T-cell (primary cell): ENCODE measurements around the gene SUMO2. TPM values are rescaled to one million over a fixed set of nuclear protein-coding genes. Genes with fewer than 3 reads are reported as not detected.
A peak's percentile ranks its signal among the peaks of the same experiment; 100 is the strongest.
"Not testable (repeated sequence)": the region's sequence is repeated elsewhere in the genome, so short reads cannot be mapped to it uniquely, and the experiment has no call there.

Source experiments
- ATAC-seq, 4 experiments: fragments of 200-7000 bp in 3 of 4; fragments of 150-1000 bp in 1 of 4; cut with Tn5 transposase; replicated peaks in 1 of 4; 1 replicate in 3 of 4; 2 replicates in 1 of 4; pipeline ENCODE4 v1.10.0; 2021; ENCODE audit warnings: moderate library complexity in 3 of 4, mild to moderate bottlenecking in 2 of 4, moderate number of reproducible peaks in 1 of 4
- CTCF ChIA-PET, 2 donors: fragments of 300-600 bp; sonication (Branson Sonifier 250); formaldehyde crosslinking; loops; one replicate each; lab custom pipeline; 2022; ENCODE audit warnings: antibody characterized with exemption in 2 of 2; lab: Charles Lee
- POLR2A ChIA-PET, 2 donors: fragments of 300-600 bp; sonication (Branson Sonifier 250); formaldehyde crosslinking; loops; one replicate each; lab custom pipeline; 2022; ENCODE audit warnings: antibody characterized with exemption in 2 of 2; lab: Charles Lee
- DNase-seq, 35 experiments: peaks; one replicate each; pipeline versions ENCODE4 v3.0.0 to v3.0.0-alpha.2; 2013 to 2023
- H3K27ac ChIP-seq: one replicate; pipeline ENCODE4 v1.5.1; 2013; ENCODE audit warnings: low read length
- H3K27me3 ChIP-seq, 2 experiments: replicated peaks in 1 of 2; 1 replicate in 1 of 2; 2 replicates in 1 of 2; pipeline versions ENCODE4 v1.6.1 to v1.7.0; 2013; ENCODE audit warnings: low read length in 1 of 2, mixed read lengths in 1 of 2; ENCODE audit not compliant: control insufficient read depth in 2 of 2, insufficient read depth in 2 of 2; ENCODE audit errors: extremely low read depth in 1 of 2
- H3K36me3 ChIP-seq, 2 donors: 1 replicate in 1 of 2; 2 replicates in 1 of 2; pipeline versions ENCODE4 v1.6.1 to v1.7.0; 2013; ENCODE audit warnings: low read length in 1 of 2; ENCODE audit not compliant: control insufficient read depth in 2 of 2, insufficient read depth in 1 of 2; ENCODE audit errors: extremely low read depth in 1 of 2
- H3K4me1 ChIP-seq, 2 experiments: 1 replicate in 1 of 2; 2 replicates in 1 of 2; pipeline versions ENCODE4 v1.6.1 to v1.7.0; 2013; ENCODE audit warnings: low read length in 2 of 2, mixed read lengths in 1 of 2; ENCODE audit not compliant: insufficient read depth in 2 of 2, control insufficient read depth in 1 of 2; ENCODE audit errors: extremely low read depth in 1 of 2
- H3K4me3 ChIP-seq, 2 donors: 1 replicate in 1 of 2; 2 replicates in 1 of 2; pipeline versions ENCODE4 v1.5.1 to v1.7.0; 2013; ENCODE audit warnings: mild to moderate bottlenecking in 2 of 2, low read length in 1 of 2, moderate library complexity in 1 of 2; ENCODE audit not compliant: control insufficient read depth in 1 of 2; ENCODE audit errors: extremely low read depth in 1 of 2
- H3K9me3 ChIP-seq: 2 replicates; pipeline ENCODE4 v1.7.0; 2013
- H3K27ac Mint-ChIP-seq, 2 donors: one replicate each; pipeline ENCODE4 v1.8.0; 2020 to 2021; ENCODE audit warnings: mild to moderate bottlenecking in 2 of 2, mixed read lengths in 2 of 2
- H3K27me3 Mint-ChIP-seq, 2 donors: one replicate each; pipeline ENCODE4 v1.8.0; 2021 to 2022; ENCODE audit warnings: mixed read lengths in 2 of 2
- H3K36me3 Mint-ChIP-seq: one replicate; pipeline ENCODE4 v1.8.0; 2021; ENCODE audit warnings: mixed read lengths
- H3K4me1 Mint-ChIP-seq, 3 donors: one replicate each; pipeline ENCODE4 v1.8.0; 2020 to 2022; ENCODE audit warnings: mixed read lengths in 3 of 3, mild to moderate bottlenecking in 1 of 3
- H3K4me3 Mint-ChIP-seq, 3 donors: one replicate each; pipeline ENCODE4 v1.8.0; 2020 to 2022; ENCODE audit warnings: mild to moderate bottlenecking in 3 of 3, mixed read lengths in 3 of 3, moderate library complexity in 3 of 3
- H3K9me3 Mint-ChIP-seq, 3 donors: one replicate each; pipeline ENCODE4 v1.8.0; 2020 to 2022; ENCODE audit warnings: mixed read lengths in 3 of 3
- WGBS: methylation state at CpG from one replicate; pipeline ENCODE4 v1.1.5; 2013; ENCODE audit warnings: missing lambda C conversion rate; ENCODE audit not compliant: insufficient coverage; 5-methylcytosine and 5-hydroxymethylcytosine counted together
- total RNA-seq, 35 experiments: library from RNA in 6 of 35; stranded (reverse) in 6 of 35; fragments of 120-200 nt in 1 of 35; gene quantifications; one replicate each; pipeline versions ENCODE4 v1.2.1 to v1.2.4 and lab custom pipeline; 2013 to 2026

Gene SUMO2
- total RNA-seq, 5 donors from 2014 or later (not counting 1 experiment from before 2014, with no cell fraction given) = 239 to 284 (median 269) TPM

DNA sequence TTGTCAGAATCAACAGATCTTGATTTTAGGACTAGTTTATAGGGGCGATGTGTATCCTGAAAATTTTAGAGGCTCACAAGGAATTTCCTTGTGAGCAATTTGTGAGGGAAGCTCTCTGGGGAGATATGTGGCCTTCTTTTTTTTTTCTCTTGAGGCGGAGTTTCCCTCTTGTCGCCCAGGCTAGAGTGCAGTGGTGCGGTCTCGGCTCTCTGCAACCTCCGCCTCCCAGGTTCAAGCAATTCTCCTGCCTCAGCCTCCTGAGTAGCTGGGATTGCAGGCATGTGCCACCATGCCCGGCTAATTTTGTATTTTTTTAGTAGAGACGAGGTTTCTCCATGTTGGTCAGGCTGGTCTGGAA is 24.3 kb upstream of the SUMO2 start:
- H3K4me1 Mint-ChIP-seq = peaks cover 19 to 33% (median 26%) of the 10 kb centered on the region in 3 donors
- Histone ChIP-seq H3K36me3 (peaks cover 0 to 24% of the 10 kb centered on the region in 2 donors), H3K4me1 (peaks cover 8 to 25% of the 10 kb centered on the region in 2 experiments)
- H3K27ac ChIP-seq, H3K4me3 ChIP-seq, H3K27me3 ChIP-seq, H3K9me3 Mint-ChIP-seq, H3K27me3 Mint-ChIP-seq, DNase-seq, H3K9me3 ChIP-seq, ATAC-seq, POLR2A ChIA-PET: not testable (repeated sequence)
- H3K27ac Mint-ChIP-seq = peak overlapping the region in 1 of 2 donors; percentile 44
- WGBS = 74% methylated on average over 3 of the region's 8 CpGs
- H3K36me3 Mint-ChIP-seq = peaks cover 14% of the 10 kb centered on the region
- CTCF ChIA-PET = interaction anchor here in 1 of 2 donors (1.1 kb wide), 1 partner anchor 20 kb away, joined by 4 read pairs; no protein-coding TSS in a partner anchor
- H3K4me3 Mint-ChIP-seq = peak overlapping the region; percentile 93 to 95 (median 94)

DNA sequence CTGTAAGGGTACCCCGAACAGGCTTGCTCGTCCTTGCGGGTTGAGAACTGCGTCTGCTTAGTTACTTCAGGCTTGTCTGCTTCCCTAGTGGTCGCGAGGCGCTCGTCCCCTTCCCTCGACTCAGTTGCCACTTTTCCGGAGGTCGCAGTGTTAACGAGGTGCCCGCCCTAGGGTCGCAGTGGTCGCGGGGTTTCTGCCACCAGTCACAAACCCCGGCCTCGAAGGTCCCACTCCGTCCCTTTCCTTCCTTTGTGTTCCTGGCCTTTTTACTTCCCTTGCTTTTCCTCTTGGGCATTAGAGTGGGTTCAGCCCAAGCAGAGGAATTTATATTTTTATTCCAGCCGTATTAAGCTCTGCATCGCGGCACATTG is 23.0 kb upstream of the SUMO2 start:
- H3K4me3 ChIP-seq = peak overlapping the region; percentile 95 to 99

DNA sequence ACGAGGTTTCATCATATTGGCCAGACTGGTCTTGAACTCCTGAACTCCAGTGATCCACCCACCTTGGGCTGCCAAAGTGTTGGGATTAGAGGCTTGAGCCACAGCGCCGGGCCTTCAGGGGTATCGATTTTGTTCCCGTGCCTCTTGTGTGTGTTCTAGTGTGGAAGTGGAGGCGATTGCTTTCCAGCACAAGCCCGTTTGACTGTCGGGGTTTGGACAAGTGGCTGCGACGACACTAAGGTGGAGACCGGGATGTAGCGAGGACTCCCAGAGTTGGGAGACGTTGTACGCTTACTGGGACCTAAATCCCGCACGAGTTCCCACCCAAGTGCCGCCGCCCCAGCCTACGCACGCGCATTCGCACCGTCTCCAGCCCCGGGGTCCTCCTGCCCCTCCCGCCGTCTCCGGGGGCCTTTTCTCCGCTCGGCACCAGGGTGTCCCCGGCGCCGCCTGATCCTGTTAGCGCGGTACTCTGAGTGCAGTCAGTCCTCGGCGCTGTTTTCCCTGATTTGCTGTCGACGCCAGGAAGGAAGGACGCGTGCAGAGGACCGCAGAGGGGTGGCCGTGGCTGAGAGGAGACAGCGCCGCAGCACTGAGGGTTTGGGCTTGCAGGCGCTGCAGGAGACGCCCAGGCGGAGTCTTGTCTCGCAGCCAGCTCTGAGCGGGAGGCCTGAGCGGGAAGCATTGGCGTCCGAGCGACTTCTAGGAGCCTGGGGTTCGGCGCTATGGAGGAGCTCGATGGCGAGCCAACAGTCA is 22.5 kb upstream of the SUMO2 start, which contains the start of gene NUP85:
Gene NUP85, plus strand, starts transcription at position 643 of the 756 bp plus-strand sequence. Its CDS starts 83 bp downstream, at position 726.
- Mint-ChIP-seq H3K27me3 (no peaks in the 10 kb centered on the region), H3K27ac (peak within 1 kb of the TSS; percentile 99 to 100), H3K36me3 (peaks cover 5% of the 10 kb centered on the region), H3K4me1 (peaks cover 23 to 37% (median 32%) of the 10 kb centered on the region in 3 donors), H3K9me3 (no peaks in the 10 kb centered on the region), H3K4me3 (peak within 1 kb of the TSS; percentile 93 to 95 (median 94))
- ATAC-seq = peak; percentile 85 to 95 (median 92)
- H3K4me1 ChIP-seq = peaks cover 8 to 25% of the 10 kb centered on the region in 2 experiments
- WGBS = under 1% methylated on average over 53 of the region's 57 CpGs
- POLR2A ChIA-PET = no interaction called here
- DNase-seq = peak; percentile 78 to 95 (median 89)
- H3K9me3 ChIP-seq = no peaks in the 10 kb centered on the region
- H3K4me3 ChIP-seq = peak within 1 kb of the TSS; percentile 95 to 99
- no peaks in the 10 kb centered on the region for H3K27me3 ChIP-seq
- peak within 1 kb of the TSS; percentile 91 for H3K27ac ChIP-seq
- H3K36me3 ChIP-seq = peaks cover 0 to 11% of the 10 kb centered on the region in 2 donors
- CTCF ChIA-PET = interaction anchor here in 1 of 2 donors (0.6 to 2.2 kb wide), 6 partner anchors 34 to 243 kb away, joined by 3 to 10 read pairs (median 4); partner anchors contain the start of gene GRB2

More for the DNA sequence above, 23.0 kb upstream of the SUMO2 start:
- POLR2A ChIA-PET = no interaction called here
- H3K4me1 ChIP-seq = peaks cover 8 to 25% of the 10 kb centered on the region in 2 experiments
- ATAC-seq (peak in 1 of 4 experiments; percentile 8), DNase-seq (no peak)
- WGBS = under 1% methylated on average over 22 of the region's 22 CpGs
- Mint-ChIP-seq H3K4me3 (peak overlapping the region; percentile 93 to 95 (median 94)), H3K27me3 (no peaks in the 10 kb centered on the region), H3K27ac (peak overlapping the region; percentile 99 to 100), H3K36me3 (peaks cover 9% of the 10 kb centered on the region), H3K4me1 (peaks cover 23 to 37% (median 32%) of the 10 kb centered on the region in 3 donors), H3K9me3 (no peaks in the 10 kb centered on the region)
- H3K27me3 ChIP-seq = no peaks in the 10 kb centered on the region
- H3K9me3 ChIP-seq = no peaks in the 10 kb centered on the region
- CTCF ChIA-PET = interaction anchor here in 1 of 2 donors (0.6 to 2.2 kb wide), 3 partner anchors 34 to 200 kb away, joined by 4 to 10 read pairs (median 5); partner anchors contain the start of gene GRB2
- peaks cover 0 to 15% of the 10 kb centered on the region in 2 donors for H3K36me3 ChIP-seq
- peak overlapping the region; percentile 91 for H3K27ac ChIP-seq

DNA sequence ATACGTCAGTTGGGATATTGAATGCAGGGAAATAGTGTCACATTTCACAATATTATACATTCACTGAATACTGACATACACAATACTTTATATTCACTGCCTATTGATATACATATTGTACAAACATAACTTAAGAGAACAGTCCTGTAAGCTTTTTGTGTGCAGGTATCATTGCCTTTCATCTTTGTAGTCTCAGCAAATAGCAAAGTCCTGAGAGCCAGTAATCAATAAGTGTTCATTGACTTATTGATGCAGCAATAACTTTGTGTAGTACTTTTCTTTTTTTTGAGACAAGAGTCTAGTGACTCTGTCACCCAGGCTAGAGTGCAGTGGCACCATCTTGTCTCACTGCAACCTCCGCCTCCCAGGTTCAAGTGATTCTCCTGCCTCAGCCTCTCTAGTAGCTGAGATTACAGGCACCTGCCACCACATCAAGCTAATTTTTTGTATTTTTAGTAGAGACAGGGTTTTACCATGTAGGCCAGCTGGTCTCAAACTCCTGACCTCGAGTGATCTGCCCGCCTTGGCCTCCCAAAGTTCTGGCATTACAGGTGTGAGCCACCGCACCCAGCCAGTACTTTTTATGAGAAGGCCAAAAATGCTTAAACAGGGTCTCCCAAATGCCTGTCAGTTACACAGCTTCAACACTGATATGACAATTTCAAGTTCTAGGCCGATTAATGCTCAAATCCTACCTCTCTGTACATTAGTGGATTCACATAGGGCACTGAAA is 17.3 kb upstream of the SUMO2 start:
- Mint-ChIP-seq H3K27me3 (no peaks in the 10 kb centered on the region), H3K4me3 (no peak overlapping the region), H3K4me1 (peaks cover 8 to 15% (median 9%) of the 10 kb centered on the region in 3 donors), H3K27ac (peak overlapping the region in 1 of 2 donors; percentile 39), H3K9me3 (no peaks in the 10 kb centered on the region), H3K36me3 (no peaks in the 10 kb centered on the region)
- Histone ChIP-seq H3K4me1 (peaks cover 0 to 7% of the 10 kb centered on the region in 2 experiments), H3K27ac (no peak overlapping the region), H3K9me3 (no peaks in the 10 kb centered on the region), H3K27me3 (no peaks in the 10 kb centered on the region), H3K4me3 (no peak overlapping the region), H3K36me3 (no peaks in the 10 kb centered on the region)
- ChIA-PET POLR2A (interaction anchor here in 1 of 2 donors (1.0 to 1.1 kb wide), 2 partner anchors 28 to 60 kb away, joined by 3 to 4 read pairs; no protein-coding TSS in a partner anchor), CTCF (interaction anchor here (0.6 to 4.0 kb wide), 8 partner anchors 25 to 311 kb away, joined by 3 to 73 read pairs (median 4); partner anchors contain the start of gene ARMC7 (in 1 of the 2))
- WGBS = 95% methylated on average over 3 of the region's 6 CpGs
- no peak for DNase-seq
- no peak for ATAC-seq

DNA sequence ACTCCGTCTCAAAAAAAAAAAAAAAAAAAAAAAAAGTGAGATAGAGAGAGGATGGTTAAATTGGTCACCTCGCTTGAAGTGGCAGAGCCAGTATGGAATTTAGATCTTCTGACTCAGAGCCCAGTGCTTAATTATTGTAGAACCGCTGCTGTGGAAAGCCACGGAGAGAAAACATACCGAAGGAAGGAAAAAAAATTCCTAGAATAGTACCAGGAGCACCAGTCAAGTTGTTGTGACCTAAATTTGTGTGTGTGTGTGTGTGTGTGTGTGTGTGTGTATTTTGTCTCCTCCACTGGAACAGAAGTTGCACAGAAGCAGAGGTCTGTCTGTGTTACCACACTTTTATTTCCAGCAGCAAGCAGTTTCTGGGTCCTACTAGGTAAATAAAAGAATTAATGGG is 12.1 kb upstream of the SUMO2 start:
- POLR2A ChIA-PET = no interaction called here

DNA sequence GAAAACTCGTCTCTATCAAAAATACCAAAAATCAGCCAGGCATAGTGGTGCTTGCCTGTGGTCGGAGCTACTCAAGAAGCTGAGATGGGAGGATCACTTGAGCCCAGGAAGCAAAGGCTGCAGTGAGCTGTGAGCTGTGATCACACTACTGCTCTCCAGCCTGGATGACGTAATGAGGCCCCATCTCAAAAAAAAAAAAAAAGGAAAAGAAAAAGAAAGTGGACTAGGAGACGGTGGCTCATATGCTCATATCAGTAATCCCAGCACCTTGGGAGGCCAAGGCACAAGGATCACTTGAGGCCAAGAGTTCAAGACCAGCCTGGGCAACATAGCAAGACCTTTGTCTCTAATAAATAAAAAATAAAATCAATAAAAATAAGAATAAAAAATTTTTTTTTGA is 8.8 kb upstream of the SUMO2 start:
- no peak overlapping the region for H3K4me3 ChIP-seq
- POLR2A ChIA-PET = no interaction called here
- Mint-ChIP-seq H3K27me3 (no peaks in the 10 kb centered on the region), H3K36me3 (no peaks in the 10 kb centered on the region), H3K4me3 (no peak overlapping the region), H3K9me3 (no peaks in the 10 kb centered on the region), H3K4me1 (peaks cover 0 to 5% (median 4%) of the 10 kb centered on the region in 3 donors), H3K27ac (no peak overlapping the region)
- ATAC-seq (no peak), DNase-seq (no peak)
- H3K36me3 ChIP-seq = no peaks in the 10 kb centered on the region
- CTCF ChIA-PET = no interaction called here
- WGBS = no CpG with 5 or more reads among the region's 4 CpGs
- H3K4me1 ChIP-seq = peaks cover 0 to 3% of the 10 kb centered on the region in 2 experiments
- H3K27me3 ChIP-seq = no peaks in the 10 kb centered on the region
- no peak overlapping the region for H3K27ac ChIP-seq
- no peaks in the 10 kb centered on the region for H3K9me3 ChIP-seq

More for the DNA sequence above, 12.1 kb upstream of the SUMO2 start:
- no peak overlapping the region for H3K4me3 Mint-ChIP-seq
- 100% methylated on average over 1 of the region's 5 CpGs for WGBS
- Histone ChIP-seq H3K4me3 (no peak overlapping the region), H3K9me3 (no peaks in the 10 kb centered on the region), H3K36me3 (no peaks in the 10 kb centered on the region), H3K27ac (no peak overlapping the region), H3K27me3 (no peaks in the 10 kb centered on the region), H3K4me1 (no peaks in the 10 kb centered on the region)
- H3K27me3 Mint-ChIP-seq = no peaks in the 10 kb centered on the region
- no peak for DNase-seq
- H3K27ac Mint-ChIP-seq = no peak overlapping the region
- no peaks in the 10 kb centered on the region for H3K4me1 Mint-ChIP-seq
- no peaks in the 10 kb centered on the region for H3K36me3 Mint-ChIP-seq
- no peaks in the 10 kb centered on the region for H3K9me3 Mint-ChIP-seq
- no peak for ATAC-seq
- CTCF ChIA-PET = no interaction called here
